ENCODE results near the gene PDE3B.
"Not testable (repeated sequence)": the region's sequence is repeated elsewhere in the genome, so short reads cannot be mapped to it uniquely, and the experiment has no call there.

The PDE3B gene

GRCh38 chr11:14656536-14657457, 13.2 kb downstream of the PDE3B start:
- ChIA-PET CTCF (interaction anchor here (1.0 to 1.9 kb wide), 2 partner anchors 13 to 14 kb away, joined by 3 to 6 read pairs; no protein-coding TSS in a partner anchor), POLR2A (no interaction called here)
- no peak for DNase-seq (ENCODE audit: extremely low spot score)
- TF ChIP-seq CTCF (IDR thresholded peaks at IDR 0.05; ENCODE audit: control extremely low read depth, extremely low read depth, low read depth, missing control alignments): no peak

GRCh38 chr11:14657841-14658240, 14.2 kb downstream of the PDE3B start:
- no peak for DNase-seq (ENCODE audit: extremely low spot score)
- ChIA-PET POLR2A (no interaction called here), CTCF (no interaction called here)
- TF ChIP-seq CTCF (IDR thresholded peaks at IDR 0.05; ENCODE audit: control extremely low read depth, extremely low read depth, low read depth, missing control alignments): no peak

- POLR2A ChIA-PET; DNase-seq (ENCODE audit: extremely low spot score); CTCF ChIA-PET: not testable (repeated sequence)
These were observed 21.3 kb downstream of the PDE3B start for GRCh38 chr11:14664926-14665325.

GRCh38 chr11:14667329-14667728, 23.7 kb downstream of the PDE3B start:
- CTCF ChIA-PET: not testable (repeated sequence)

GRCh38 chr11:14668731-14669301, 25.2 kb downstream of the PDE3B start:
- CTCF ChIA-PET: interaction anchor here (1.1 kb wide), 1 partner anchor 20 kb away, joined by 3 read pairs; no protein-coding TSS in a partner anchor
- no peak for TF ChIP-seq CTCF (IDR thresholded peaks at IDR 0.05; ENCODE audit: control extremely low read depth, extremely low read depth, low read depth, missing control alignments)
- POLR2A ChIA-PET: no interaction called here
- DNase-seq (ENCODE audit: extremely low spot score): no peak

More at GRCh38 chr11:14667329-14667728, 23.7 kb downstream of the PDE3B start:
- DNase-seq (ENCODE audit: extremely low spot score); POLR2A ChIA-PET: not testable (repeated sequence)

GRCh38 chr11:14669499-14669898, 25.9 kb downstream of the PDE3B start:
- TF ChIP-seq CTCF (IDR thresholded peaks at IDR 0.05; ENCODE audit: control extremely low read depth, extremely low read depth, low read depth, missing control alignments): no peak
- ChIA-PET CTCF (no interaction called here), POLR2A (no interaction called here)
- DNase-seq (ENCODE audit: extremely low spot score): no peak

- CTCF ChIA-PET: no interaction called here
- TF ChIP-seq CTCF (IDR thresholded peaks at IDR 0.05; ENCODE audit: control extremely low read depth, extremely low read depth, low read depth, missing control alignments): no peak
- DNase-seq (ENCODE audit: extremely low spot score): no peak
- POLR2A ChIA-PET: no interaction called here
These were observed 26.4 kb downstream of the PDE3B start for GRCh38 chr11:14669958-14670357.

Data from GM10248 (cell line).